ENCODE data around the gene NAA80. TPM values are rescaled to one million over a fixed set of nuclear protein-coding genes. Genes with fewer than 3 reads are reported as not detected.

Gene NAA80
- total and polyA plus RNA-seq, 2 of the 8 experiments (the other 6 are each of a cell fraction or from before 2014, with no cell fraction given): 11.3 to 16.7 TPM

GRCh38 chr3:50265571-50265970, 33.6 kb downstream of the NAA80 start (continued):
- TF ChIP-seq MAFK (IDR thresholded peaks at IDR 0.05; ENCODE audit: low read depth, low read length): no peak

All from H1 (cell line).